NCI-H82 (cell line): Measurements from ENCODE around the gene HK2.

Experiments used
- DNase-seq: peaks from one replicate; lab custom pipeline; 2025; lab: John Stamatoyannopoulos, UW

HK2 gene

DNA sequence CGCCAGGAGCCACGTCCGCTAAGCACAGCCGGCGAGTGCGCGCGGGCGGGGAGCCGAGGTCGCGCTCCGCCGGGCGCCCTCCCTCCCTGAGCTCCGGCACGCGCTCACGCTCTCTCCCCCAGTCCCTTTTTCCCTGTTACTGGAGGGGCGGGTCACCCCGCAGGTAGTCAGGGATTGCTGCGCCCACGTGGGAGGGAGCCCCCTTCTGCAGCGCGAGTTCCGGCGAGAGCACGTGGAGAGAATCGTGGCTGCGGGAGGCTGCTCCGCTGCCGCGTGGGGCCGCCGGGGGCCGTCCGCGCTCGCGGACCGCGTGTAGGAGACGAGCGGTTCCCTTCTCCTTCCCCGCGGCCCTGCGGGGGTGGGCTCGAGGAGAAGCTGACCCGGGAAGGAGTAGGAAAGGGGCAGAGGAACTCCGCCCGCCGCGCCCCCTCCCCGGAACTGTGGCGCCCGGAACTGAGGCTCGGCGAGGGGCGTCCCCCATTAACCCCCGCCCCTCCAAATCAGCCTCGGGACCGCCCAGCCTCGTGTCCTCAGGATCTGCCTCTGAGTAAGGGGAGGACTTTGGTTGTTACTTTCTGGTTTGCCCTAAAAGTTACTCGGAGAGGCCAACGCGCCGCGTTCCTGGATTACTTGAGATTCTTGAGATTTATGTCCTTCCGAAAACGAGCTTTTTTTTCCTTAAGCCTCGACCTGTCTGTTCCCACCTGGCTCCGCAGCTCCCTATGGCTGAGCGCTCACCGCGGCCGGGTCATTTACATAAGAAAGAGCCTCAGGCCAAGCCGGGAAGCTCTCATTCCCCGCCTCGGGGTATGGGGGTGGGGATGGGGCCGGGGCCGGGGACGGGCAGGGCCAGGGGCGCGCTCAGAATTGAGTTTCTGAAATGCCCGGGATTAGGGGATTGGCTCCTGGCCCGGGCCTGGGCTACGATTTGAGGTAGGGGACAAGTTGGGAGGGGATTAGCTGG is 1.1 kb downstream of the HK2 start:
- DNase-seq = peak; percentile 92

DNA sequence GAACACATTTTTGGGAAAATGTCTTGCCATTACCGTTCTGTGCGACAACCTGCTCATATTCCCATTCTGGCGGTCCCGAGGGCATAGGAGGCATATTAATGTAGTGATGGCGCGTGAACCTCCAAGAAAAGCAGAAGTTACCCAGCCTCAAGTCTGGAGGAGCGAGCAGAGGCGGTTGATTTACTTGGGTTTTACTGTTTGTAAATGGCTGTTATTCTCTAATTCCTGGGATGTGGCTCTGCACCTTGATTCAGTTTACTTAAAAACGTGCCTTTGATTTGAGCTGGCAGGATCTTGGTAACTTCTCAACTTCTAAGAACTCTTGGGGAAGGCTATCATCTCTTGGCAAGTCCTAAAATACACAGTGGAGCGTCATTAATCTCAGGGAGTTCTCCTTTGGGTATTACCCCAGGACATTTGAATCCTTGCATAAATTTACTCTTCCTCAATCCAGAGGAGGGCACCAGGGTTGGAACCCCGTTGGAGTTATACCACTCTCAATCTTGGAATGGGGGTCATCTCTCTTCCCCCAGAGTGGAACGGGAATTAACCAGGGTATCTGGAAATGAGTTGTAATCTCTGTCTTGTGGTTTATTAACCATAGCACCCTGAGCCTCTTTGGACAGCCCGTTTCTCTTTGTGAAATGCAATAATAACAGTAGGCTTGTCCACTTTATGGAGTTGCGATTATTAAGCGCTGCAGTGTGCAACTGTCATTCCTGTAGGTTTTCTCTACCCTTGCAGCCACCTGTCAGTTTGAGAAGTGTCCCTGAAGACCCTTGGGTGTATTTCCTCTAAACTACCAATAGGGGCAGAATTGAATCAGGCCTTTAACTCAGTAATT is 2.1 kb downstream of the HK2 start:
- DNase-seq = peak; percentile 90

DNA sequence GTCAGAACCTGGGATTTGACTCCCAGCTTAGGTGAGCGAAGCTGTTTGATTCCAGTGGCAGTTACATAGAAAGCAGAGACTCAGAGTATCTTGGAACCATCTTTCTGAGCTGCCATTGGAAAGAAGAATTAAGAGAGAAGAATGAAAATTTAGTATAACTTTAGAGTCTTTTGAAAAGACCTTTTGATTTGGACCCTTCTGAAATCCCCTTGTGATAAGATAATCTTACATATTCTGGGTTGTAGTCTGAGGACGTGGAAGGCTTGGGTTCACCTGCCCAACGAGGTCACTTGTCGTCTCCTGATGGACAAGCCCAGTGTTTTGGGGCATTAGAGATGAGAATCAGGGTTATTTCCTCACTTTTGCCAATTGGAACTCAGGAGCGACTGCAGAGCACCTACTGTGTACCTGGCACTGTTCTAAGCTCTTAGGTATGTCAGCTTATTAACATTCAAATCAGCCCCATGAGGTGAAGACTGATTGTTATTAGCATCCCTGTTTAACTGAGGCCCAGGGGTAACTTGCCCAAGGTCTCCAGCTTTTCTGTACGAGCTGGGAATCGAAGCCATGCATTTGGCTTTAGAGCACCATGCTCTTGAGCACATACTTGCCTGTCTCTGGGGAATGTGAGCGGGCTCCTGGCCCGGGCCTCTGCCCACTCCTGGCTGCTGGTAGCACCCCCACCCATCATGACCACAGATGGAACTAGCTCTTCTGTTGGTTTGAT is 2.9 kb downstream of the HK2 start:
- no peak for DNase-seq

DNA sequence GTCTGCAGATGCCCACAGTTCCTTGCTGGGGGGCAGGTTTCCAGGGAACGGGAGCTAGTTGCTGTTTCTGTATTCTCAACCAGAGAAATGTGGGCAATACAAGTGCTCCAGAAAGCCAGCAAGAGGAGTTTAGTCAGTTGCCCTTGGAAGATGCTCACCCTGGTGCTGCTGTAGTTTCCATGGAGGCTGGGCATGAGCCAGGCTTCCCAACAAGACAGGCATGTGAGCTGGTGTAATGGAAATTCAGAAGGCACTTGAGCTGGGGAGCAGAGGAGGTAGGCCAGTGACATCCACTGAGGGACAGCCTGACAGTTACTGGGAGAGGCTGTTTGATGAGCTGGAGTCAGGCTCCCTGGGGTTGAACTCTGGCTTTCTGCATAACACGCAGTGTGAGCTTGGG is 7.7 kb downstream of the HK2 start:
- no peak for DNase-seq

DNA sequence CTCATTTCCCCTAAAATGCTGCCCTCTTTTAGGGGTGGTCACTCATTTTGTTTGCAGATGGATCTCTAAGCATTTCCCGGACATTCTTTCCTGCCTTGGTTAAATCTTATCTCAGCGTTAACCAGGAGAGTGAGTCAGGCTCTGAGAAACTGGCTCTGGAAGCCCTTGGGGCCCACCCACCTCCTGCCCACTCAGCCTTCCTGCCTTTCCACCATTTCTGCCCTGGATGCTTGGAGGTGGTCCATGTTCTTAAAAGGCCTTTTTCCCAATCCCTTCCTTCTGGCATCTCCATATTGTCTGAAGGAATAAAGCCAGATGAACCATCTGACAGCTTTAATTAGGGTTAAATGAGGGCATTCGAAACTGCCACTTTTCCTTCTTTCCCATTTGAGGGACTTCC is 9.5 kb downstream of the HK2 start:
- no peak for DNase-seq

DNA sequence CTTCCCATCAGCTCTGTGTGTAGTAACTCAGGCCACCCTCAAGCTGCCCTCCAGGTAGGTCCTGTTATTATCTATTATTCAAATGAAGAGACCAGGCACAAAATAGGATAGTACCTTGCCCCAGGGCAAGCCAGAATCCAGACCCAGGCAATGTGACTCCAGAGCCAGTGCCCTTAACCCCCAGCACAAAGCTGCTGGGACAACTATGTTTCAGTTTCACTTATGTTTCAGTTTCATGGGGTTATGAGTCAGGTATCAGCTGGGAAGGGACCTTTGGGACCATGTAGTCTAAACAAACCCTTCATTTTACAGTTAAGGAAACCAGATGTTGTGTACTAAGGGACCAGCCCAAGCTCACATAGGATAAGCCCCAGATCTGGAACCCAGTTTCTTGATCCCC is 10.0 kb downstream of the HK2 start:
- no peak for DNase-seq

DNA sequence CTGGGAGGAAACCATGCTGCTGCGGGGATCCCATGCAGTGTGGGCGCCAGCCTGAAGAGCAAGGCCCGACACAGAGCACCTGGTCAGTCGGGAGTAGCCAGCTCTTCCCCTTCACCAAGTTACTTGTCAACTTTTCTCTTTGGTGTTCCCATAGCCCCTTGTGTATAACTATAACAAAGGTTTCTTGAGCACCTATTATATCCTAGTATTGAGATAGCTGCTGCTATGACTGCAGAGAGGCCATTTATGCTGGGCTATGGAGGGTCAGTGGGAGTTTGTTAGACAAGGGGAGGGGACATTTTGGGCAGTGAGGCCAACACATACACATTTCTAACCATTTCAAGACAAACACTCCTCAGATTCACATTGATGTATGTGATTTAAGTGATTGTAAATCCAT is 10.8 kb downstream of the HK2 start:
- DNase-seq = no peak

DNA sequence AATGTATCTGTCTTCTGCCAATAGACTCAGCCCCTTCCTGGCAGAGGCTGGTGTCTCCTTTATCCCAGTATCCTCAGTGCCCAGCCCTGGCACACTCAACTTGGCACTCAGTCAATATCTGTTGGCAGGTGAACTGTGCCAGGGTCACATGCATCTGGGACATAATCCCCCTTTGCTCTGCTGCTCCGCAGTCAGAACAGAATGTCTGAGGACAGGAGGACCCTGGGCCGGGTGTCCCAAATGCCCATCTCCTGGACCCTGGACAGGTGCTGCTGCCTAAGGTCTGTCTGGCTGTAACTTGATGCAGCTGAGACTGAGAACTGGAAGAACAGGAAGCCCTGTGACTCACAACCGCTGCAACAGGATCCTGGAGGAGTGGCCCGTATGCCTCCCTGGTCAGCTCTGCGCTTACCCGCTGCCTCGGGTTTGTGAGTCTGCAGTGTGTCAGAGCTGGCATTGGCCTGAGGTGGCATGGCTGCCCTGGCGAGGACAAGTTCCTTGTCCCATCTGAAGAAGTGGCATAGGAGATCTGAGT is 11.4 kb downstream of the HK2 start:
- DNase-seq = no peak

DNA sequence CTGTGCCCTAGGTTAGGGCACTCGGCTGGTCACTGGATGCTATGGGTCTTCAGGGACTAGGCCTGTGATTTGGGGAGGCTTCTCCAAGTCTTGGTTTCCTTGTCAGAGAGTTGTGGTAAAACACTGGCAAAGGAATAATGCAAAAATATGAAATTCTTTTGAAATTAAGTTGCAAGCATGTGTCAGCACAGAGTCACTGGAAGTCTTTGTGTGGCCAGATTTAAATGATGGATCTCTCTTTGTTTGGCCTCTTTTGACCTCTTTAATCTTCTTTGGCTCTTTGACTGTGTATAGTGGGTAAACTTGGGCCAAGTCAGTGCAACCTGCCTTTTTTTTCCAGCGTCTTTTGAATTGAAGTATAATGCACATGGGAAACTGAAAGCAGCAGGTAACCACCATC is 12.1 kb downstream of the HK2 start:
- peak; percentile 28 for DNase-seq

DNA sequence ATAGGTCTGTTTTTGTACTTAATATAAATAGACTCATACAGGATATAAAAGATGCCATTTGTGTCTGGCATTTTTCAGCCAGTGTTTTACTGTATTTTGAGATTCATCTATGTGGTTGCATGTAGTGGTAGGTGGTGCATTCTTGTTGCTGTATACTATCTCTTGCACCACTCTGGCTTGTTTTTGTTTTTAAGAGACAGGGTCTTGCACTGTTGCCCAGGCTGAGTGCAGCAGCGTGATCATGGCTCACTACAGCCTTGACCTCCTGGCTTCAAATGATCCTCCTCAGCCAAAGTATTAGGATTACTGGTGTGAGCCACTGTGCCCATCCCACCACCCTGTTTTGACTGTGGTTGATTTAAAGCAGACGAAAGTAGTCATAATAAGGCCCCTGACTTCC is 12.6 kb downstream of the HK2 start:
- DNase-seq = no peak

DNA sequence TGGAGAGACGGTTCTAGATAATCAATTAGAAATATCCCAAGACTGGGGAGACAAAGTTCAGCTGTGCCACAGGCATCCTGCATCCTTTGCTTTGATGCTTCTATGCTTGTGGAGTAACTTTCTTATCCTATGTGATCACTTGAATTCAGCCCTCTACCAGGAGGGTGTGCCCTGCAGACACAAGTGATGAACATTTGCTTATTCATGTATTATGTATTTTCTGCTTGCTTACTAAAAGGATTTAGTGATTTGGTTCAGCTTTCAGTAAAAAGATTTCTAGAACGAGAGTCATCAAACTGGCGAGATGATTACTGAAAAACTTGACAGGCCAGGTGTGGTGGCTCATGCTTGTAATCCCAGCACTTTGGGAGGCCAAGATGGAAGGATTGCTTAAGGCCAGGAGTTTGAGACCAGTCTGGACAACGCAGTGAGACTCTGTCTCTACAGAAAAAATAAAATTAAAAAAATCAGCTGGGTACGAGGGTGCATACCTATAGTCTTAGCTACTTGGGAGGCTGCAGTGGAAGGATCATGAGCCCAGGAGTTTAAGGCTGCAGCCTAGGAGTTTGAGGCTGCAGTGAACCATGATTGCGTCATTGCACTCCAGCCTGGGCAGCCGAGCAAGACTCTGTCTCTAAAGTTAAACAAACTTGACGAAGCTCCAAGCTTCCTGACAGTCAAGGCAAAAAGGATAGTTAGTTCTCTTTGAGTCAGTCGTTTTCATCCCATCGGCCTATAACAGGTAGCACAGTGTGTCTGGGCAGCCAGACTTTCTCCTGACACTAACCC is 13.3 kb downstream of the HK2 start:
- DNase-seq = no peak

DNA sequence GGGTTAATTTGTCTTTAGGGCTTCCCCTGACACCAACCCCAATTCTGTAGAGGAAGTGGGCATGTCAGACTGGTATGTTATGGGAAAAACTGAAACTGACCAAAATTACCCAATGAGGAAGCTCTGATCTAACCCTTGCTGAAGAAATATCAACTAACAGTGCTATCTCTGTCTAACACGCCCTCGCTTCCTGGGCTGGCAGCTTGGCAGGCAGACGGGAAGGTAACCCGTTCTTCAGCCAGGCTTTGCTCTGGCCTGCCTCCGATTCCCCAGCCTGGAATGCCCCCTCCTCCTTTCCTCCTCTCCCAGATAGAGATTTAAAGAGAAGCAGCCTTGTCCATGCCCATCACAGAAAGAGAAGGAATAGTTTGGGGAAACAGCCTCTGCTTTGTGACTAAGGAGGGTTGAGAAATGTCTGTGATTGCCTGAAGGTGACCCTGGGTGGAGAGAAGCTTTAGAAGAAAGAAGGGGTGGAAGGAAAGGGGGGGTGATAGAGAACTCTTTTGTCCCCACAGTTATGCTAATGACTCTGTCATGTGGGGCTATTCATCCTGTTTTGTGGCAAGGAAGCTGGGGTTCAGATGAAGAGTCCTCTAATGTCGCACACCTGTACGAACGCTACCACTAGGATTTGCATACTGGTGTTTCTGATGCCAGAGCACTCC is 15.4 kb downstream of the HK2 start:
- no peak for DNase-seq

DNA sequence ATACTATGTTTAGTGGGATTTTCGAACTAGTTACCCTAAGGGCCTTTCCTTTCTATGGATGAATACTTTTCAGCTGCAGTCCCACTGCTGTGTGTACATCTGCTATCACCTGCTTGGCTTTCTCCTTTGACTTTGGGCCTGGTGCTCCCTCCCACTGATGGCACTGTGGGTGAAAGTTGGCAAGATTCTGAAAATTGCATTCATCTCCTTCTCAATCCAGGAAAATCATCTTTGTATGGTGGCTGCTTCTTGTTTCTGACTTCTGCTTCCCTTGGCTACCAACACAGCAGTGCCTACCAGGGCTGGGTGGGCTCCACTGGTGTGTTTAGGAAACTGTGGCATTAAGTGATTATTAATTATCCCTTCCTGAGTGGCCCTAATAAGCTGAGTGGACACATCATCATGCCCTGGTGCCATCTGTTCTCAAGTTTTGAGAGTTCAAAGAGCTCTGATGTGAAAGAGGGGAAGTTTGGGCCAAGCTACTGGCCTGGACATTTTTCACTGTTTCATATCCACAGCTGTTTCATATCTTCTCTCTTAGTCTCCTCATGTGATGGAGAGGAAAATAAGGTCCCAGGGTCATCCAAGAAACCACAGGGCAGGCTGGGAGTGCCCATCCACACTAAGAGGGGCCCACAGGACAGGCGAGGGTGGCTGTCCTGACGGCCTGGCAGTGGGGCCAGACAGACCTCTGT is 16.7 kb downstream of the HK2 start:
- DNase-seq = peak; percentile 33

DNA sequence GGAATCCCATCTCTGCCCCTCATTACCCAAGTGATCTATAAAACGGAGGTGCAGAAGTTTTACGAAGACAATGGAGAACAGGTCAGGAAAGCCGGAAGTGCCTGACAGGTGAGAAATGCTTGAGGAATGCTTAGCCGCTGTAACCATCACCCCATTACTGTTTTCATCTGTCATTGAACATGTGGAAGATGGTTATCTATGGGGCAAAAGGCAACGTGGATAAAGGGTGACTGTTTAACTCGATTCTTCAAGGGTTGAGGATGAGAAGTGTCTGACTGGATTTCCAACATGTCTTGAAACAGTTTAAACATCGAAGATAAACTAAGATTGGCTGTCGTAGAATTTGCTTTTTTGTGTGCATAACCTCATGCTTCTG is 17.3 kb downstream of the HK2 start:
- DNase-seq = no peak

DNA sequence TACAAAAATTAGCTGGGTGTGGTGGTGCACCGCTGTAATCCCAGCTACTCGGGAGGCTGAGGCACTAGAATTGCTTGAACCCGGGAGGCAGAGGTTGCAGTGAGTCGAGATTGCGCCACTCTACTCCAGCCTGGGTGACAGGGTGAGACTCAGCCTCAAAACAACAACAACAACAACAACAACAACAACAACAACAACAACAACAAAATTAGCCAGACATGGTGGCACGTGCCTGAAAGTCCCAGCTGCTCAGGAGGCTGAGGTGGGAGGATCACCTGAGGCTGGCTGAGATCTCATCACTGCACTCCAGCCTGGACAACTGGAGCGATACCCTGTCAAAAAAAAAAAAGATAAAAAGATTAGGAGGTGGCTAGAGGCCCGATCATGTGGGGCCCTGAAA is 19.4 kb downstream of the HK2 start:
- DNase-seq = peak; percentile 71

DNA sequence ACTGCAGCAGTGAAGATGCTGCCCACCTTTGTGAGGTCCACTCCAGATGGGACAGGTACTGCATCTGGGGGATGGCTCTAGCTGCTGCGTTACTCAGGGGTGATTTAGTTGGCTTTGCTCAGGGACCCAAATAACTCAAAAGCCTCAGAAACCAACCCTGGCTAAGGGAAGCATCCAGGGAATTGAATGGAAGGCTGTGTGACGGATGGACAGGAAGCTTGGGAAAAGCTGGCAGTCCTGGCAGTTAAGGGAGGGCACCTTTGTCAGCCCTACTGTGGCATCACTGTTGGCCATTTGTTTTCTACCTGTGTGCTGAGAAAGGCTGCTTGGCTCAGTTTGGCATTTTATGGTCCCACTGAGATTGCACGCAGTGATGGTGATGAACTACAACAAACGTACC is 20.5 kb downstream of the HK2 start:
- no peak for DNase-seq

DNA sequence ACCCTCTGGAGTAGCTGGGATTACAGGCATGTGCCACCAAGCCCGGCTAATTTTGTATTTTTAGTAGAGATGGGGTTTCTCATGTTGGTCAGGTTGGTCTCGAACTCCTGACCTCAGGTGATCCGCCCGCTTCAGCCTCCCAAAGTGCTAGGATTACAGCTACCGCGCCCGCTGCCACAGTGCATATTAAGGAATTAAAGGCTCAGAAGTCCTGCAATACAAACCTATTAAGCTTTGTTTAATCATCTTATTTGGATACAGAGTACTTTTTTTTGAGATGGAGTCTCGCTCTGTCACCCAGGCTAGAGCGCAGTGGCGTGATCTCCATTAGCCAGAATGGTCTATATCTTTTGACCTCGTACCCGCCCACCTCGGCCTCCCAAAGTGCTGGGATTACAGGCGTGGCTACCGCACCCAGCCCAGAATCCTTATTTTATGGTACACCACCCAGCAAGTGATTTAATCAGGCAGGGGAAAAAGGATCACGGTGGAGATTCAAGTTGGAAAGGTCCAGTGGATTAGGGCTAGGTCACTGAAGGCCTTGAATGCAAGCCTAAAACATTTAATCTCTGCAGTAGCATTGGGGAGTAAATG is 21.3 kb downstream of the HK2 start:
- peak; percentile 86 for DNase-seq

DNA sequence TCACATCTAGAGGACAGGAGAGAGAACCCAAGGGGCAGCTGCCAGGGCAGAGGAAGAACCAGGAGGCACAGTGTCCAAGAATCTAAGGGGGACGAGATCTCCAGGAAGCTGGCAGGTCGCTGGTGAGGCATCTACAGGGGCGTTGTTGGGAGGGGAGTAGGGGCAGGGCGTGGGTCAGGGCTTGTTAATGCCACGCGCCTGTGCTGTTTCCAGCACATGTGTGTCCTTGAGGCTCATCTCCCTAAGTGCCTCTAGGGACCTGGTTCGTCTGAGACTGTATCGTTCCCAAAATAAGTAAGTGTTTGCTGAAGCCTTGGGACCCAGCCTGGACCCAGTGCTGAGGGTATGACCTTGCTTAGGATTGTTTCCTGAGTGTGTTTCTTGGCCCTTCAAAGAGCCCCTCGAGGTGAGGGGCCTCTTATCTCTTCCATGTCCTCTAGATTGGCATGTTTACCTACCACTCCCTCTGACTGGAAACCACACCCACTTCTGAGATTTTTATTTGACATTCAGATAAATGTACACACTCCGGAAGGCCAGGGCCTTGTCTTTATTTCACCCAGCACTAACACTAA is 22.2 kb downstream of the HK2 start:
- DNase-seq = no peak

DNA sequence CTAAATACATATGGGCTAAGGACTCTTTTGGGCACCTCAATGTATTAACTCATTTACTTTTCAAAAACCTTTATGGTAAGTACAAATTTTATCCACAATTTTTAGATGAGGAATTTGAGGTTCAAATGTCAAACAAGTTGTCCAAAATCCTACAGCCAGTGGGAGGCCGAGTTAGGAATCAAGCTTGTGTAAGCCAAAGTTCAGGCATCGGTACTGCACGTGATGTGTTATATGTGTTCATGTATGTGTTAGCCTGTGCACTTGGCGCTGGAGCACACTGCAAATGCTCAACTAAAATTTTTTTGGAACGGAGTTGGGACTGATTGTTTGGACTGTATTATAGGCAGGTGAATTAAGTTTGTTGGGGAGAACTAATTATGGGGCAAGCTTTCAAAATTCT is 22.7 kb downstream of the HK2 start:
- DNase-seq = no peak
